ENCODE results near the gene VMP1. TPM values are rescaled to one million over a fixed set of nuclear protein-coding genes. Genes with fewer than 3 reads are reported as not detected.

The VMP1 gene
- total and polyA plus RNA-seq, 2 of the 13 experiments (the other 11 are each of a cell fraction or from before 2014, with no cell fraction given): 186 to 271 TPM

- TF ChIP-seq ZNF629 (CRISPR knock-in tag; conservative IDR thresholded peaks at IDR 0.05): 0 out of 2 replicates have a peak, but pooled peaks have one; percentile 21
- TF ChIP-seq, protein P1, sequence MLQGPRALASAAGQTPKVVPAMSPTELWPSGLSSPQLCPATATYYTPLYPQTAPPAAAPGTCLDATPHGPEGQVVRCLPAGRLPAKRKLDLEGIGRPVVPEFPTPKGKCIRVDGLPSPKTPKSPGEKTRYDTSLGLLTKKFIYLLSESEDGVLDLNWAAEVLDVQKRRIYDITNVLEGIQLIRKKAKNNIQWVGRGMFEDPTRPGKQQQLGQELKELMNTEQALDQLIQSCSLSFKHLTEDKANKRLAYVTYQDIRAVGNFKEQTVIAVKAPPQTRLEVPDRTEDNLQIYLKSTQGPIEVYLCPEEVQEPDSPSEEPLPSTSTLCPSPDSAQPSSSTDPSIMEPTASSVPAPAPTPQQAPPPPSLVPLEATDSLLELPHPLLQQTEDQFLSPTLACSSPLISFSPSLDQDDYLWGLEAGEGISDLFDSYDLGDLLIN (CRISPR knock-in tag; IDR thresholded peaks at IDR 0.05; ENCODE audit: borderline replicate concordance): no peak
- TF ChIP-seq ZNF296 (CRISPR knock-in tag; conservative IDR thresholded peaks at IDR 0.05): no peak
- no peak for TF ChIP-seq ZNF224 (CRISPR knock-in tag; IDR thresholded peaks at IDR 0.05)
- peak; percentile 96 for TF ChIP-seq ZNF816 (CRISPR knock-in tag; IDR thresholded peaks at IDR 0.05; ENCODE audit: borderline replicate concordance)
- TF ChIP-seq ZNF235 (CRISPR knock-in tag; IDR thresholded peaks at IDR 0.05; ENCODE audit: borderline replicate concordance): no peak
- TF ChIP-seq PHF20 (CRISPR knock-in tag; IDR thresholded peaks at IDR 0.05): no peak
- TF ChIP-seq TFDP1 (CRISPR knock-in tag; IDR thresholded peaks at IDR 0.05; ENCODE audit: borderline replicate concordance): peak; percentile 67; the same call in 1 of the 2 replicates
- TF ChIP-seq KDM4B (CRISPR knock-in tag; IDR thresholded peaks at IDR 0.05): peak; percentile 65; the same call in 1 of the 2 replicates
- peak; percentile 55; the same call in 1 of the 2 replicates for TF ChIP-seq ZNF800 (CRISPR knock-in tag; IDR thresholded peaks at IDR 0.05)
- TF ChIP-seq ZNF281 (CRISPR knock-in tag; IDR thresholded peaks at IDR 0.05; ENCODE audit: borderline replicate concordance): no peak
- TF ChIP-seq ZSCAN31 (CRISPR knock-in tag; IDR thresholded peaks at IDR 0.05; ENCODE audit: low read depth): 0 out of 2 replicates have a peak, but pooled peaks have one; percentile 42
- TF ChIP-seq KAT7 (CRISPR knock-in tag; IDR thresholded peaks at IDR 0.05; ENCODE audit: borderline replicate concordance): no peak
- TF ChIP-seq, protein P2, sequence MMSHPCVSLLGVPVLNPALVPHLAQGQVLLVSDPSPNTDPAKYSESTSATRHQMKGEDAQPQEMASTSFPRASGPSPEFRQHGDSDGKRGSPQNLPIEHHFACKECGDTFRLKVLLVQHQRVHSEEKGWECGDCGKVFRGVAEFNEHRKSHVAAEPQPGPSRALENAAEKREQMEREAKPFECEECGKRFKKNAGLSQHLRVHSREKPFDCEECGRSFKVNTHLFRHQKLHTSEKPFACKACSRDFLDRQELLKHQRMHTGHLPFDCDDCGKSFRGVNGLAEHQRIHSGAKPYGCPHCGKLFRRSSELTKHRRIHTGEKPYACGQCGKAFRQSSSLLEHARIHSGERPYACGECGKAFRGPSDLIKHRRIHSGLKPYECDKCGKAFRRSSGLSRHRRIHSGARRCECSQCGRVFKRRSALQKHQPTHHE (CRISPR knock-in tag; IDR thresholded peaks at IDR 0.05; ENCODE audit: borderline replicate concordance): peak; percentile 78; the same call in 1 of the 2 replicates
- no peak for TF ChIP-seq PTBP1 (IDR thresholded peaks at IDR 0.05; ENCODE audit: low read depth, low read length, poor library complexity, severe bottlenecking)
- TF ChIP-seq SAFB2 (CRISPR knock-in tag; IDR thresholded peaks at IDR 0.05; ENCODE audit: borderline replicate concordance, low read depth): no peak; the same call in 1 of the 2 replicates
- TF ChIP-seq ZNF17 (CRISPR knock-in tag; IDR thresholded peaks at IDR 0.05): no peak
- TF ChIP-seq MNT (IDR thresholded peaks at IDR 0.05): no peak
Measured at GRCh38 chr17:59837308-59838051, 130.0 kb downstream of the VMP1 start (continued).
